Calu3 (cell line): ENCODE measurements around the gene SLC25A42. TPM values are rescaled to one million over a fixed set of nuclear protein-coding genes. Genes with fewer than 3 reads are reported as not detected.
"Not testable (repeated sequence)": the region's sequence is repeated elsewhere in the genome, so short reads cannot be mapped to it uniquely, and the experiment has no call there.

Experiments used
- BruUV-seq: library from RNA; stranded (reverse); fragments of 400-500 nt; replicated peaks from 2 replicates; lab custom pipeline; 2021; lab: Mats Ljungman, UMichigan
- CTCF ChIA-PET: fragments of 300-600 bp; sonication (Branson Sonifier 250); formaldehyde crosslinking; loops from one replicate; lab custom pipeline; 2022; ENCODE audit warnings: antibody characterized with exemption; lab: Charles Lee
- DNase-seq: peaks from one replicate; pipeline ENCODE4 v3.0.0; 2022
- H3K27ac Mint-ChIP-seq: one replicate; pipeline ENCODE4 v1.8.0; 2022; ENCODE audit warnings: mixed read lengths; ENCODE audit not compliant: unreplicated experiment
- H3K27me3 Mint-ChIP-seq: one replicate; pipeline ENCODE4 v1.8.0; 2022; ENCODE audit warnings: mixed read lengths; ENCODE audit not compliant: unreplicated experiment
- H3K36me3 Mint-ChIP-seq: one replicate; pipeline ENCODE4 v1.8.0; 2022; ENCODE audit warnings: mild to moderate bottlenecking, moderate library complexity, mixed read lengths; ENCODE audit not compliant: insufficient read depth, unreplicated experiment
- H3K4me1 Mint-ChIP-seq: one replicate; pipeline ENCODE4 v1.8.0; 2022; ENCODE audit warnings: mild to moderate bottlenecking, low read depth, mixed read lengths; ENCODE audit not compliant: unreplicated experiment
- H3K4me3 Mint-ChIP-seq: one replicate; pipeline ENCODE4 v1.8.0; 2022; ENCODE audit warnings: mild to moderate bottlenecking, low read depth, moderate library complexity, mixed read lengths; ENCODE audit not compliant: unreplicated experiment
- H3K9me3 Mint-ChIP-seq: one replicate; pipeline ENCODE4 v1.8.0; 2022; ENCODE audit warnings: low read depth, mixed read lengths; ENCODE audit not compliant: unreplicated experiment
- intact Hi-C: fragments of 100-400 bp; cut with micrococcal nuclease; formaldehyde crosslinking; loops from one replicate; pipeline ENCODE4 v1.10.0; 2022; ENCODE audit not compliant: unreplicated experiment
- total RNA-seq: library from RNA; stranded (reverse); gene quantifications from 2 replicates; pipeline ENCODE4 v1.2.3, GENCODE V29; 2022
- TF ChIP-seq, protein P1 (sequence below): fragments of 200-600 bp; IDR thresholded peaks from one replicate; pipeline ENCODE4 v1.8.0; 2022; ENCODE audit warnings: antibody characterized with exemption; ENCODE audit not compliant: unreplicated experiment

SLC25A42 gene
- total RNA-seq, 1 experiment from 2014 or later = 7.1 TPM

DNA sequence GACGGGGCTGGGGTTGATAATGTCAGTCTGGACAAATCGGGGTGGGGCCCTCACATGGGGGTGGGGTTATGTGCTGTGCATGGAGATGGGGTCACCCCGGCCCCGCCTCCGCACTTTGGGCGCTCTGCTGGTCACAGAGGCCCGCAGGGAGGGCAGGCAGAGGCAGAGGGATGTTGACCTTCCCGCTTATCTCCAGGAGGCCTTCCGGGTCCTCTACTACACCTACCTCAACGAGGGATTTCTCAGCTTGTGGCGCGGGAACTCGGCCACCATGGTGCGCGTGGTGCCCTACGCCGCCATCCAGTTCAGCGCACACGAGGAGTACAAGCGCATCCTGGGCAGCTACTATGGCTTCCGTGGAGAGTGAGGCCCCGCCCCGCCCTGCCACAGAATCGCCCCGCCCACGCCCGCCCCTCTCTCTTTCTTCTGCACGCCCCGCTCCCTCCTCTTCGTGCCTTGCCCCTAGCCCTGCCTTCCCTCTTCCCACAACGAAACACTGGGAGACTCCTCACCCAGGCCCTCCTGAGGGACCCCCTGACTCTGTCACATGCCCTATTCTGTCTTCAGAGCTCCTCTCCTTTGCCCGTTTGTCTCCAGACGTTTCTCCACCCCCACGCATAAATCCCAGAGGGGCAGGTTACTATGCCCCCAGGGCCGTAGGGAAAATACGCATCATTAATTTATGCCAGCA lies 41.7 kb downstream of the SLC25A42 start:
- no TSS peak for BruUV-seq
- peaks cover 5% of the 10 kb centered on the region for H3K36me3 Mint-ChIP-seq
- H3K27me3 Mint-ChIP-seq = no peaks in the 10 kb centered on the region
- CTCF ChIA-PET = no interaction called here
- H3K4me3 Mint-ChIP-seq = no peak overlapping the region
- H3K27ac Mint-ChIP-seq = no peak overlapping the region
- intact Hi-C loops = no loop called here
- no peaks in the 10 kb centered on the region for H3K4me1 Mint-ChIP-seq
- no peaks in the 10 kb centered on the region for H3K9me3 Mint-ChIP-seq
- TF ChIP-seq, protein P1, sequence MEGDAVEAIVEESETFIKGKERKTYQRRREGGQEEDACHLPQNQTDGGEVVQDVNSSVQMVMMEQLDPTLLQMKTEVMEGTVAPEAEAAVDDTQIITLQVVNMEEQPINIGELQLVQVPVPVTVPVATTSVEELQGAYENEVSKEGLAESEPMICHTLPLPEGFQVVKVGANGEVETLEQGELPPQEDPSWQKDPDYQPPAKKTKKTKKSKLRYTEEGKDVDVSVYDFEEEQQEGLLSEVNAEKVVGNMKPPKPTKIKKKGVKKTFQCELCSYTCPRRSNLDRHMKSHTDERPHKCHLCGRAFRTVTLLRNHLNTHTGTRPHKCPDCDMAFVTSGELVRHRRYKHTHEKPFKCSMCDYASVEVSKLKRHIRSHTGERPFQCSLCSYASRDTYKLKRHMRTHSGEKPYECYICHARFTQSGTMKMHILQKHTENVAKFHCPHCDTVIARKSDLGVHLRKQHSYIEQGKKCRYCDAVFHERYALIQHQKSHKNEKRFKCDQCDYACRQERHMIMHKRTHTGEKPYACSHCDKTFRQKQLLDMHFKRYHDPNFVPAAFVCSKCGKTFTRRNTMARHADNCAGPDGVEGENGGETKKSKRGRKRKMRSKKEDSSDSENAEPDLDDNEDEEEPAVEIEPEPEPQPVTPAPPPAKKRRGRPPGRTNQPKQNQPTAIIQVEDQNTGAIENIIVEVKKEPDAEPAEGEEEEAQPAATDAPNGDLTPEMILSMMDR = no peak
- no peak for DNase-seq

DNA sequence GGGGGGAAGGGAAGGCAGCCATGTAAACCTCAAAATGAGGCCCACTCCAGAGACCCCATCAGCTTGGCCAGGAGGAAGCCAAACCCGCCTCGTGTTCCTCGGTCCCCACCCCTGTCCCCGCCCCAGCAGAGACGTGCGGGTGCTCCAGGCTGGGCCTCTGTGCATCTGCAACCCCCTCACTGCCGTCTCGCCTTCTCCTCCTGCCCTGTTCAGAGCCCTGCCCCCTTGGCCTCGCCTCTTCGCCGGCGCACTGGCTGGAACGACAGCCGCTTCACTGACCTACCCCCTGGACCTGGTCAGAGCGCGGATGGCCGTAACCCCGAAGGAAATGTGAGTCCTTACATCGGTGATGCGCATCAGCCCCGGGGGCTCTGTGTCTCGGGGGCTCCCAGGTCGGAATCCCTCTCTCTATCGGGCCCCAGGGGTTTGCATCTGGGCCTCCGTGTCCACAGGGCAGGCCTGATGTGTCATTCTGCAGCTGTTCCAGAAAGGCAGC lies 42.3 kb downstream of the SLC25A42 start:
- H3K9me3 Mint-ChIP-seq = no peaks in the 10 kb centered on the region
- H3K4me1 Mint-ChIP-seq = no peaks in the 10 kb centered on the region
- intact Hi-C loops = no loop called here
- H3K27ac Mint-ChIP-seq = no peak overlapping the region
- TF ChIP-seq, protein P1 = no peak
- H3K27me3 Mint-ChIP-seq = no peaks in the 10 kb centered on the region
- H3K4me3 Mint-ChIP-seq = no peak overlapping the region
- no TSS peak for BruUV-seq
- peaks cover 5% of the 10 kb centered on the region for H3K36me3 Mint-ChIP-seq
- no peak for DNase-seq
- CTCF ChIA-PET = no interaction called here

- H3K27ac Mint-ChIP-seq, H3K4me3 Mint-ChIP-seq, H3K4me1 Mint-ChIP-seq, H3K36me3 Mint-ChIP-seq, H3K9me3 Mint-ChIP-seq, CTCF ChIA-PET, DNase-seq, BruUV-seq, H3K27me3 Mint-ChIP-seq, intact Hi-C loops: not testable (repeated sequence)
Measured at GRCh38 chr19:19106938-19107337, 43.1 kb downstream of the SLC25A42 start.

DNA sequence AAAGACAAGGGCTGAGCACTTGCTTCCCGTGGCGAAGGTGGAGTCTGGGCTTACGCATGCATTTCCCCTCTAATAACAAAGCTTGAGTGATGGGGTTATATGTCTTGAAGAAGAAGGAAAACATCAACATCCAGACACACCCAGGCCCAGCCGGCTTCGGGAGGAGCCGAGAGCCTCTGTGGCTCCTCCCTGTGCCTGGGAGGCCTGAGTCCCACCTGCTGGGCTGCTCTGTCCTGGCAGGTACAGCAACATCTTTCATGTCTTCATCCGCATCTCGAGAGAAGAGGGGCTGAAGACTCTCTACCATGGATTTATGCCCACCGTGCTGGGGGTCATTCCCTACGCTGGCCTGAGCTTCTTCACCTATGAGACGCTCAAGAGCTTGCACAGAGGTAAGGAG lies 43.9 kb downstream of the SLC25A42 start:
- Mint-ChIP-seq H3K4me1 (no peaks in the 10 kb centered on the region), H3K9me3 (no peaks in the 10 kb centered on the region), H3K4me3 (no peak overlapping the region), H3K27ac (no peak overlapping the region), H3K27me3 (no peaks in the 10 kb centered on the region), H3K36me3 (peaks cover 5% of the 10 kb centered on the region)
- intact Hi-C loops = no loop called here
- CTCF ChIA-PET = no interaction called here
- TF ChIP-seq, protein P1 = no peak
- DNase-seq = no peak
- BruUV-seq = no TSS peak

GRCh38 chr19:19109601-19110000 lies 45.8 kb downstream of the SLC25A42 start:
- Mint-ChIP-seq H3K36me3 (peaks cover 5% of the 10 kb centered on the region), H3K9me3 (no peaks in the 10 kb centered on the region), H3K4me1 (no peaks in the 10 kb centered on the region), H3K27me3 (no peaks in the 10 kb centered on the region), H3K4me3 (no peak overlapping the region), H3K27ac (no peak overlapping the region)
- CTCF ChIA-PET = no interaction called here
- intact Hi-C loops = no loop called here
- no peak for DNase-seq
- TF ChIP-seq, protein P1 = no peak
- no TSS peak for BruUV-seq
